NCI-H1694 treated with DMSO at 0.1 percent for 48 hours (cell line): ENCODE results near the gene KIT.
"Not testable (repeated sequence)": the region's sequence is repeated elsewhere in the genome, so short reads cannot be mapped to it uniquely, and the experiment has no call there.

Source experiments
- DNase-seq: peaks from one replicate; lab custom pipeline; 2025; lab: John Stamatoyannopoulos, UW

KIT gene

DNA sequence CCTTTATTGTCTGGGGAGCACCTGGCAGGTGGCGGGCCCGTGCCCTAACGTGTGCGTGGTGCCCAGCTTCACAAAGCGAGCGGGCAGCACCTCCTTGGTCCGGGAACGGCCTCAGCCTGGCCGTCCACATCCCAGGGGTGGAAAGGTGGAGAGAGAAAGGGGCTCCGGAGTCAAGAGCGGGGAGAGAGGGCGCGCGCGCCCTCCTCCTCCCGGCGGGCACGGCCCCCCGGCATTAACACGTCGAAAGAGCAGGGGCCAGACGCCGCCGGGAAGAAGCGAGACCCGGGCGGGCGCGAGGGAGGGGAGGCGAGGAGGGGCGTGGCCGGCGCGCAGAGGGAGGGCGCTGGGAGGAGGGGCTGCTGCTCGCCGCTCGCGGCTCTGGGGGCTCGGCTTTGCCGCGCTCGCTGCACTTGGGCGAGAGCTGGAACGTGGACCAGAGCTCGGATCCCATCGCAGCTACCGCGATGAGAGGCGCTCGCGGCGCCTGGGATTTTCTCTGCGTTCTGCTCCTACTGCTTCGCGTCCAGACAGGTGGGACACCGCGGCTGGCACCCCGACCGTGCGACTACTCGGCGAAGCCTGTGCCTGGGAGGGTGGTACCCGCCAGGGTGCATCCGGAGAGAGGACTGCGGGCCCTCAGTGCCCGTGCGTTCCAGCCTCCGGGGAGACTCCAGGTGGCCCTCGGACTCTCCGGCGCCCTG is at the start of gene KIT:
Gene KIT, plus strand, starts transcription at position 407 of the 701 bp plus-strand sequence. Its CDS starts 58 bp downstream, at position 465.
- DNase-seq: peak; percentile 29

- no peak for DNase-seq
Observed at GRCh38 chr4:54609310-54609709, 48.4 kb upstream of the KIT start.

GRCh38 chr4:54614149-54614548 is 43.6 kb upstream of the KIT start:
- no peak for DNase-seq

- no peak for DNase-seq
Observed at GRCh38 chr4:54620773-54621172, 37.0 kb upstream of the KIT start.

GRCh38 chr4:54625391-54625790 is 32.4 kb upstream of the KIT start:
- no peak for DNase-seq

DNA sequence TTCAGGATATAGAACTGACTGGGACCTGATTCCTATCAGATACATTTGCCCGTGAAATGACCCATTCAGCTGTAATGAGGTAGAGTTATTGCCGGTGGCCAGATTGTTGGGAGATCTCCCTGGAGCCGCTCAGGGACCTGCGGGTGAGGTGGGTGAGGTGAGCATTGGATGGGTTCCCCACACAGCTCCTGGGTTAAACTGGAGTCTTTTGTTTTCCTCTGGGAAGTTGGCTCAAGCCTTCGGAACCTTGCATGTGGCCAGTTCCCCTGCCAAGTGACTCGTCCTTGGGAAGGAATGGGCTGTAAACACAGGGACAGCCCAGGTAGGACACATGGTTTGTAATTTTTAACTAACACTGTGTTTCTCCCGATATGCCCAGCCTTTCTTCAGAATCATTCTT is 31.6 kb upstream of the KIT start:
- no peak for DNase-seq

DNA sequence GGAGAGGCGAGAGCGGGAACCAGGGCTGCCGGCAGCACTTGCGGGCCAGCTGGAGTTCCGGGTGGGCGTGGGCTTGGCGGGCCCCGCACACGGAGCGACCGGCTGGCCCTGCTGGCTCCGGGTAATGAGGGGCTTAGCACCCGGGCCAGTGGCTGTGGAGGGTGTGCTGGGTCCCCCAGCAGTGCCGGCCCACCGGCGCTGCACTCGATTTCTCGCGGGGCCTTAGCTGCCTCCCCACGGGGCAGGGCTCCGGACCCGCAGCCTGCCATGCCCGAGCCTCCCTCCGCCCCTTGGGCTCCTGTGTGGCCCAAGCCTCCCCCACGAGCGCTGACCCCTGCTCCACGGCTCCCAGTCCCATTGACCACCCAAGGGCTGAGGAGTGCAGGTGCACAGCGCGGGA is 25.2 kb upstream of the KIT start:
- DNase-seq: no peak

DNA sequence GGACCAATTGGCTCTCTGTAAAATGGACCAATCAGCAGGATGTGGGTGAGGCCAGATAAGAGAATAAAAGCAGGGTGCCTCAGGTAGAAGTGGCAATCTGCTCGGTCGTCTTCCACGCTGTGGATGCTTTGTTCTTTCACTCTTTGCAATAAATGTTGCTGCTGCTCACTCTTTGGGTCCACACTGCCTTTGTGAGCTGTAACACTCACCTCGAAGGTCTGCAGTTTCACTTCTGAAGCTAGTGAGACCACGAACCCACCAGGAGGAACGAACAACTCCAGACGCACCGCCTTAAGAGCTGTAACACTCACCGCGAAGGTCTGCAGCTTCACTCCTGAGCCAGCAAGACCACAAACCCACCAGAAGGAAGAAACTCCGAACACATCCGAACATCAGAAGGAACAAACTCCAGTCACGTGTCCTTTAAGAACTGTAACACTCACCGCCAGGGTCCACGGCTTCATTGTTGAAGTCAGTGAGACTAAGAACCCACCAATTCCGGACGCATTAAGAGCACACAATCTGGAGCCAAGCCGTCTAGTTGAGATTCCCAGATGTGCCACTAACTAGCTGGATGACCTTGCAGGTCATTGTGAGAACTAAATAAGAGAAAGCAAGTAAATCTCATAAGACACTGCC is 24.5 kb upstream of the KIT start:
- not testable (repeated sequence) for DNase-seq

DNA sequence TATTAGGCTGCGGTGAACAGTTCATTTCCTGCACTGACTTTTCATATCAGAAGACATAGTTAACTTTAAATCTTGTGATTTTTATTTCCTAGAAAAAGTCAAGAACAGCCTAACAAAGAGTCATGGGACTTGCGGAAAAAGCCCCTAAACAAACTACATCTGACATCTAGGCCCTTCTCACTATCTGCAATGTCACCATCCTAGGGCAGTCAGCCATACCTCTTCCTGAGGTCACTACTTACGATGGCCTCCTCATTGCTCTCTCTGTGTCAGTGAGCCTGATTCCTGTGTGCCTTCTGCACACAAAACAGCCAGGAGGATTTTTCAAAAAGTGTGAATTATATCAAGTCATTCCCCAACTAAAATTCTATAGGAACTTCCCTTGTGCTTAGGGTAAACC is 22.4 kb upstream of the KIT start:
- no peak for DNase-seq

GRCh38 chr4:54637325-54637724 is 20.4 kb upstream of the KIT start:
- DNase-seq: no peak

GRCh38 chr4:54641101-54641500 is 16.7 kb upstream of the KIT start:
- DNase-seq: not testable (repeated sequence)

- DNase-seq: no peak
Observed at GRCh38 chr4:54643172-54643571, 14.6 kb upstream of the KIT start.

- DNase-seq: no peak
Observed at GRCh38 chr4:54643958-54644751, 13.6 kb upstream of the KIT start.

- no peak for DNase-seq
Observed at GRCh38 chr4:54645830-54646229, 11.9 kb upstream of the KIT start.

DNA sequence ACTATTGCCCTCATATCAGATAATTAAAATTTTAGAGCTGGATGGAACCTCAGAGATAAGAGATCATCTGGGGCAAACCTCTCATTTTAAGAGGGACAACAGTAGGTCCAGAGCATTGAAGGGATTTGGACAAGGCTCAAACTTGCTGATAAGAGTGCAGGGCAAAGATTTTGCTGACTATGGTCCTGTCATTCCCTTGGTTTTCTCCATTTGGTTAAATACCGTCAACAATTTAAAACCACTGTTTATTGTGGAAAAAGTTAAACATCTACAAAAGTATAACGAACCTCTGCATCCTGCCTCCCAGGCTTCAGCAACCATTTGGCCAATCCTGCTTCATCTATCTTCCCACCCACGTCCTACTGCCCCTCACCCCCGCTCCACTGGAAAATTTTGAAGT is 10.7 kb upstream of the KIT start:
- no peak for DNase-seq

DNA sequence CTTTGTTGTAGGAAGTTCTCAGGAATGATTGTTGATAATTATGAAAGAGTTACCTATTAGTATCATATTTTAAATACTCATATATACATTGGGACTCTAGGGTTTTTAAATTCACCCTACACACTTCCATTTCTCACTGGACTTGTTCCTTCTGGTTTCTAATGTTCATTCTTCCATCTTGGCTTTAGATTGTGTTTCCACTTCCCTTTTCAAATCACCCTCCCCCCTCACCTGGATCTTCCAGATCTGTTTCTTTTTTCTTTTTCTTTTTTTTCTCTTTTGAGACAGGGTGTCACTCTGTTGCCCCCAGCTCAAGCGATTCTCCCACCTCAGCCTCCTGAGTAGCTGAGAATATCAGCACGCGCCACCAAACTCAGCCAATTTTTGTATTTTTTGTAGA is 6.7 kb upstream of the KIT start:
- DNase-seq: no peak

- no peak for DNase-seq
Observed at GRCh38 chr4:54654753-54655152, 3.0 kb upstream of the KIT start.

DNA sequence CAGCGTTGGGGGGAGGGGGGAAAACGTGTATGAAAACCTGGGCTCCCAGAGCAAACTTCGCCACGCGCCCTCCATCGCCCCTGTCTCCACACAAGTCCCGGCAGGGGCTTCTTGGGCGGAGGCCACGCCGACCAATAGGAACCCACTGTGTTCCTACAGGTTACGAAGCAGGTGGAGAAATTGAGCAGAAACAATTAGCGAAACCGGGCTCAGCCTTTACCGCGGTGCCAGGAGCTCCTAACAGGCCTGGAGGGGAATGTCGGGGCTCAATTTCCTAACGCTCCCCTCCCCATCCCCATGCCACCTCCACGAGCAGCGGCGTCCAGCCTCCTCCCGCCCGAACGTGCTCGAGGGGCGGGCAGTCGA is 589 bp upstream of the KIT start:
- no peak for DNase-seq

GRCh38 chr4:54658252-54659093 is 716 bp downstream of the KIT start:
- DNase-seq: peak; percentile 20

GRCh38 chr4:54659313-54659712 is 1.6 kb downstream of the KIT start:
- no peak for DNase-seq

DNA sequence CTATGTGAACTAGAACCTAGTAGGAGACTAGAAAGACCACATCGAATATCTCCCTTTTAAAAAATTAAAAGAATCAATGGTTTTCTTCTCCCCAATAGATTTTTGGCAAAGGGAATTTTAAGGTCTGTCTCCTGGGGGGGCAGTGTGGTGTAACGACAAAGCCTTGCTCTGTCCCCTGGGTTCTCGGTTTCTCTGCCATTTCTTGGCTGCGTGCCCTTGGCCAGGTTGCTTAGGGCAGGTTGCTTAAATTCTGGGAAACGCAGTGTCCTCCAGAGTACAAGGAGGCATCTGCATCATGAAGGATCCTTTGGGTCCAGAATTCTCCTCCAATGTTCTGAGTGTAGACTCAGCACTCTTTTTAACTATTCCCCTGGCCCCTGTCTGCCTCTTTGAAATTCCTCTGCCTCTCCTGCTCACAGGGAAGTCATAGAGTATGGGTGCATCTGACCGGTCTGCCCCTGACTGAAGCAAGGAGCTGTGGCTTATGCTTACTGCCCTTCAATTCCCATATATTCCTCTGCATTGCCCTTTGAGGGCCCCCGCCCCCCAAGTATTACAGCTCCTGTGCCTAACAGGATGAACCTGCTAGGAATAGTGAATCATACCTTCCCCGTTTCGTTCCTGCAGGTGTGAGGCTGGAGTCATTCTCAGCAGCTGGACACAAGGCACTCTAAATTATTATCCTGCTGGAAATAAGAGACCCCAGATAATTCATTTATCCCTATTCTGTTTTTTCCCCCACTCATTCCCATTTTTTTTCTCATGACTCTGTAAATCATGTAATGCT is 2.2 kb downstream of the KIT start:
- no peak for DNase-seq
